H9 (cell line): ENCODE results near the gene ASTN2. TPM values are rescaled to one million over a fixed set of nuclear protein-coding genes. Genes with fewer than 3 reads are reported as not detected.

Experiments
- DNase-seq: peaks from one replicate; pipeline ENCODE4 v3.0.0-alpha.2; 2017
- H2AFZ ChIP-seq: one replicate; pipeline ENCODE4 v1.6.1; 2013; ENCODE audit warnings: mild to moderate bottlenecking, low read length, control low read depth, moderate library complexity
- H2AK5ac ChIP-seq: 2 replicates; pipeline ENCODE4 v1.6.1; 2013; ENCODE audit warnings: low read length, control low read depth, mixed read lengths; ENCODE audit not compliant: insufficient read length
- H2BK120ac ChIP-seq: one replicate; pipeline ENCODE4 v1.6.1; 2013; ENCODE audit warnings: low read depth, mild to moderate bottlenecking, low read length, control low read depth, inconsistent platforms; ENCODE audit not compliant: poor library complexity, severe bottlenecking
- H2BK12ac ChIP-seq: 2 replicates; pipeline ENCODE4 v1.6.1; 2013; ENCODE audit warnings: low read length, control low read depth, mixed read lengths, low read depth; ENCODE audit not compliant: insufficient read length
- H2BK15ac ChIP-seq: 2 replicates; pipeline ENCODE4 v1.6.1; 2013; ENCODE audit warnings: low read depth, low read length, control low read depth
- H2BK20ac ChIP-seq: one replicate; pipeline ENCODE4 v1.6.1; 2013; ENCODE audit warnings: low read depth, mild to moderate bottlenecking, low read length, control low read depth, inconsistent platforms; ENCODE audit not compliant: poor library complexity, severe bottlenecking
- H2BK5ac ChIP-seq: 2 replicates; pipeline ENCODE4 v1.6.1; 2013; ENCODE audit warnings: low read length, control low read depth, mixed read lengths; ENCODE audit not compliant: insufficient read length
- H3K14ac ChIP-seq: 2 replicates; pipeline ENCODE4 v1.6.1; 2013; ENCODE audit warnings: low read length, control low read depth; ENCODE audit not compliant: insufficient read depth
- H3K18ac ChIP-seq: 2 replicates; pipeline ENCODE4 v1.6.1; 2013; ENCODE audit warnings: low read depth, mild to moderate bottlenecking, mixed read lengths, low read length, control low read depth; ENCODE audit not compliant: insufficient read length
- H3K23ac ChIP-seq: 2 replicates; pipeline ENCODE4 v1.6.1; 2013; ENCODE audit warnings: low read length, control low read depth, mixed read lengths, low read depth; ENCODE audit not compliant: insufficient read length
- H3K23me2 ChIP-seq: 2 replicates; pipeline ENCODE4 v1.6.1; 2013; ENCODE audit warnings: low read depth, mild to moderate bottlenecking, mixed read lengths, low read length, control low read depth; ENCODE audit not compliant: insufficient read length, poor library complexity, severe bottlenecking
- H3K27ac ChIP-seq: 2 replicates; pipeline ENCODE4 v1.5.1; 2013; ENCODE audit warnings: low read length, control low read depth, mixed read lengths, low read depth; ENCODE audit not compliant: insufficient read length
- H3K27me3 ChIP-seq: 2 replicates; pipeline ENCODE4 v1.6.1; 2013; ENCODE audit warnings: low read length, control low read depth, inconsistent platforms; ENCODE audit not compliant: insufficient read depth
- H3K4ac ChIP-seq: 2 replicates; pipeline ENCODE4 v1.6.1; 2013; ENCODE audit warnings: low read depth, mild to moderate bottlenecking, control low read depth, inconsistent platforms, low read length, moderate library complexity
- H3K4me1 ChIP-seq: 2 replicates; pipeline ENCODE4 v1.6.1; 2013; ENCODE audit warnings: low read length, control low read depth, inconsistent platforms; ENCODE audit not compliant: insufficient read depth
- H3K4me2 ChIP-seq: 2 replicates; pipeline ENCODE4 v1.6.1; 2013; ENCODE audit warnings: low read length, control low read depth, mixed read lengths; ENCODE audit not compliant: insufficient read length, insufficient read depth
- H3K56ac ChIP-seq: 2 replicates; pipeline ENCODE4 v1.6.1; 2013; ENCODE audit warnings: low read depth, mild to moderate bottlenecking, mixed read lengths, low read length, control low read depth; ENCODE audit not compliant: insufficient read length
- H3K79me1 ChIP-seq: 2 replicates; pipeline ENCODE4 v1.6.1; 2013; ENCODE audit warnings: low read depth, mild to moderate bottlenecking, moderate library complexity, low read length, control low read depth, inconsistent platforms; ENCODE audit not compliant: insufficient read depth, poor library complexity, severe bottlenecking
- H3K79me2 ChIP-seq: 2 replicates; pipeline ENCODE4 v1.6.1; 2013; ENCODE audit warnings: low read length, control low read depth, inconsistent platforms; ENCODE audit not compliant: insufficient read depth
- H3K9ac ChIP-seq: 2 replicates; pipeline ENCODE4 v1.6.1; 2013; ENCODE audit warnings: low read length, control low read depth, mixed read lengths; ENCODE audit not compliant: insufficient read length; ENCODE audit errors: extremely low read depth
- H3K9me3 ChIP-seq: one replicate; pipeline ENCODE4 v1.6.1; 2013; ENCODE audit warnings: low read depth, low read length, inconsistent platforms; ENCODE audit not compliant: control insufficient read depth
- H3T11ph ChIP-seq: one replicate; pipeline ENCODE4 v1.6.1; 2013; ENCODE audit warnings: mild to moderate bottlenecking, low read length, control low read depth, inconsistent platforms
- H4K20me1 ChIP-seq: one replicate; pipeline ENCODE4 v1.6.1; 2013; ENCODE audit not compliant: control insufficient read depth, insufficient read length, insufficient read depth
- H4K5ac ChIP-seq: 2 replicates; pipeline ENCODE4 v1.6.1; 2013; ENCODE audit warnings: low read depth, mild to moderate bottlenecking, mixed read lengths, low read length, control low read depth; ENCODE audit not compliant: insufficient read length
- H4K8ac ChIP-seq: replicated peaks from 2 replicates; pipeline ENCODE4 v1.6.1; 2013; ENCODE audit warnings: low read length, control low read depth, mixed read lengths, low read depth; ENCODE audit not compliant: insufficient read length
- H4K91ac ChIP-seq: 2 replicates; pipeline ENCODE4 v1.6.1; 2013; ENCODE audit warnings: low read depth, mild to moderate bottlenecking, moderate library complexity, mixed read lengths, low read length, control low read depth; ENCODE audit not compliant: insufficient read length
- H3K27ac Mint-ChIP-seq, 3 experiments: 2 replicates in 2 of 3; 3 replicates in 1 of 3; pipeline ENCODE4 v1.8.0; 2020 to 2021; ENCODE audit warnings: mixed read lengths in 3 of 3, mild to moderate bottlenecking in 1 of 3, moderate library complexity in 1 of 3
- H3K27me3 Mint-ChIP-seq: 2 replicates; pipeline ENCODE4 v1.8.0; 2021; ENCODE audit warnings: low read depth, mild to moderate bottlenecking, moderate library complexity, mixed read lengths
- H3K36me3 Mint-ChIP-seq, 3 experiments: 2 replicates in 2 of 3; 3 replicates in 1 of 3; pipeline ENCODE4 v1.8.0; 2020 to 2021; ENCODE audit warnings: low read depth in 3 of 3, mixed read lengths in 3 of 3; ENCODE audit not compliant: insufficient read depth in 1 of 3
- H3K4me1 Mint-ChIP-seq, 2 experiments: 2 replicates each; pipeline ENCODE4 v1.8.0; 2020; ENCODE audit warnings: mixed read lengths in 2 of 2
- H3K4me3 Mint-ChIP-seq, 2 experiments: 2 replicates in 1 of 2; 3 replicates in 1 of 2; pipeline ENCODE4 v1.8.0; 2020 to 2021; ENCODE audit warnings: mild to moderate bottlenecking in 2 of 2, mixed read lengths in 2 of 2, moderate library complexity in 1 of 2
- H3K9me3 Mint-ChIP-seq, 2 experiments: 2 replicates in 1 of 2; 3 replicates in 1 of 2; pipeline ENCODE4 v1.8.0; 2020; ENCODE audit warnings: mild to moderate bottlenecking in 2 of 2, mixed read lengths in 2 of 2, moderate library complexity in 1 of 2
- WGBS: extraction: QIAGEN DNeasy Blood & Tissue Kit; methylation state at CpG from one replicate; pipeline ENCODE4 v1.1.7; 2013; ENCODE audit warnings: missing lambda C conversion rate, low lambda C conversion rate, mixed read lengths; ENCODE audit not compliant: insufficient read length; ENCODE audit errors: extremely low coverage; 5-methylcytosine and 5-hydroxymethylcytosine counted together
- total RNA-seq: library from RNA; stranded (reverse); gene quantifications from 2 replicates; pipeline ENCODE4 v1.2.1, GENCODE V29; 2021
- TF ChIP-seq, protein P1 (sequence below): fragments of 200-600 bp; sonication (generic); conservative IDR thresholded peaks from 3 replicates; pipeline ENCODE4 v1.8.0; 2021; ENCODE audit warnings: antibody characterized with exemption, mild to moderate bottlenecking

ASTN2 gene
- total RNA-seq, 1 experiment from 2014 or later, result 9.7 TPM

DNA sequence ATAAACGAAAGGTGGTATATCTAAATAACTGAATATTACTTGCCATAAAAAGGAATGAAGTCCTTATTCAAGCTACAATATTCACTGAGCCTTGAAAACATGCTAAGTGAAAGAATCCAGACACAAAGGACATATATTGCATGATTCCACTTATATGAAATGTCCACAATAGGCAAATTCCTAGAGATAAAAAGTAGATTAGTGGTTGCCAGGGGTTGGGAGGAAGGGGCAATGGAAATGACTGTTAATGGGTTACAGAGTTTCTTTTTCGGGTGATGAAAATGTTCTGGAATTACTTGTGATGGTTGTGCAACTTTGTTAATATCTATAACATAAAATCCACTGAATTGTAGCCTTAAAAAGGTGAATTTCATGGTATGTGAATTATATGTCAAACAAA lies 954.8 kb downstream of the ASTN2 start:
- no peak overlapping the region for H3K18ac ChIP-seq
- no CpG with 5 or more reads among the region's 2 CpGs for WGBS
- no peaks in the 10 kb centered on the region for H3K27me3 ChIP-seq
- no peak overlapping the region for H3K4me3 Mint-ChIP-seq
- no peak overlapping the region for H3K27ac Mint-ChIP-seq
- no peaks in the 10 kb centered on the region for H3K23me2 ChIP-seq
- no peak overlapping the region for H4K5ac ChIP-seq
- no peak overlapping the region for H4K91ac ChIP-seq
- H2AFZ ChIP-seq, result no peak overlapping the region
- H2BK5ac ChIP-seq, result no peak overlapping the region
- H3T11ph ChIP-seq, result no peak overlapping the region
- H3K9me3 Mint-ChIP-seq, result peaks cover 15 to 23% of the 10 kb centered on the region in 2 experiments
- H3K36me3 Mint-ChIP-seq, result peaks cover 7 to 23% (median 20%) of the 10 kb centered on the region in 3 experiments
- no peak overlapping the region for H2BK20ac ChIP-seq
- H3K79me1 ChIP-seq, result no peaks in the 10 kb centered on the region
- no peak overlapping the region for H2BK120ac ChIP-seq
- no peak overlapping the region for H3K56ac ChIP-seq
- no peak overlapping the region for H3K4me2 ChIP-seq
- H4K8ac ChIP-seq, result no peak overlapping the region
- H3K9me3 ChIP-seq, result no peaks in the 10 kb centered on the region
- no peak overlapping the region for H3K23ac ChIP-seq
- H3K4me1 Mint-ChIP-seq, result peaks cover 10 to 11% of the 10 kb centered on the region in 2 experiments
- no peak for DNase-seq
- no peak overlapping the region for H2AK5ac ChIP-seq
- H3K9ac ChIP-seq, result no peak overlapping the region
- no peak overlapping the region for H3K4ac ChIP-seq
- H3K14ac ChIP-seq, result no peak overlapping the region
- TF ChIP-seq, protein P1, sequence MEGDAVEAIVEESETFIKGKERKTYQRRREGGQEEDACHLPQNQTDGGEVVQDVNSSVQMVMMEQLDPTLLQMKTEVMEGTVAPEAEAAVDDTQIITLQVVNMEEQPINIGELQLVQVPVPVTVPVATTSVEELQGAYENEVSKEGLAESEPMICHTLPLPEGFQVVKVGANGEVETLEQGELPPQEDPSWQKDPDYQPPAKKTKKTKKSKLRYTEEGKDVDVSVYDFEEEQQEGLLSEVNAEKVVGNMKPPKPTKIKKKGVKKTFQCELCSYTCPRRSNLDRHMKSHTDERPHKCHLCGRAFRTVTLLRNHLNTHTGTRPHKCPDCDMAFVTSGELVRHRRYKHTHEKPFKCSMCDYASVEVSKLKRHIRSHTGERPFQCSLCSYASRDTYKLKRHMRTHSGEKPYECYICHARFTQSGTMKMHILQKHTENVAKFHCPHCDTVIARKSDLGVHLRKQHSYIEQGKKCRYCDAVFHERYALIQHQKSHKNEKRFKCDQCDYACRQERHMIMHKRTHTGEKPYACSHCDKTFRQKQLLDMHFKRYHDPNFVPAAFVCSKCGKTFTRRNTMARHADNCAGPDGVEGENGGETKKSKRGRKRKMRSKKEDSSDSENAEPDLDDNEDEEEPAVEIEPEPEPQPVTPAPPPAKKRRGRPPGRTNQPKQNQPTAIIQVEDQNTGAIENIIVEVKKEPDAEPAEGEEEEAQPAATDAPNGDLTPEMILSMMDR, result no peak
- H3K27me3 Mint-ChIP-seq, result no peaks in the 10 kb centered on the region
- no peak overlapping the region for H3K27ac ChIP-seq
- no peak overlapping the region for H2BK15ac ChIP-seq
- no peaks in the 10 kb centered on the region for H3K79me2 ChIP-seq
- H3K4me1 ChIP-seq, result no peaks in the 10 kb centered on the region
- H4K20me1 ChIP-seq, result no peaks in the 10 kb centered on the region
- H2BK12ac ChIP-seq, result no peak overlapping the region
